ENCODE measurements around the gene NKAPD1.

DNA sequence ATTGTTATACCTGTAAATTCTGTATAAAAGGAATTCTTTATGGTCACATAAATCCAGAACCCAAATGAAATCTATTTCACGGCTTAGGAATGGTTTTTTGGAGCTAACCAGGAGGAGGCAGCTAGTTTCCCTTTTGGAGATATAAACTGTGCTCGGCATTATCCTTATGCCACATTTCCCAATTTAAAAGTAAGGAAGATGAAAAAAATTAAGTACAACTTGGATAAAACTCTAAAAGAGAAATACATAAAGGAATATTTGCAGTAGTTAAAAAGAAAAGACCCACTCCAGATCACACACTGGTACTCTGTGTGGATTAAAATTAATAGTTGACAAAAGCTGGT lies 31.2 kb upstream of the NKAPD1 start:
- TF ChIP-seq, protein P1, sequence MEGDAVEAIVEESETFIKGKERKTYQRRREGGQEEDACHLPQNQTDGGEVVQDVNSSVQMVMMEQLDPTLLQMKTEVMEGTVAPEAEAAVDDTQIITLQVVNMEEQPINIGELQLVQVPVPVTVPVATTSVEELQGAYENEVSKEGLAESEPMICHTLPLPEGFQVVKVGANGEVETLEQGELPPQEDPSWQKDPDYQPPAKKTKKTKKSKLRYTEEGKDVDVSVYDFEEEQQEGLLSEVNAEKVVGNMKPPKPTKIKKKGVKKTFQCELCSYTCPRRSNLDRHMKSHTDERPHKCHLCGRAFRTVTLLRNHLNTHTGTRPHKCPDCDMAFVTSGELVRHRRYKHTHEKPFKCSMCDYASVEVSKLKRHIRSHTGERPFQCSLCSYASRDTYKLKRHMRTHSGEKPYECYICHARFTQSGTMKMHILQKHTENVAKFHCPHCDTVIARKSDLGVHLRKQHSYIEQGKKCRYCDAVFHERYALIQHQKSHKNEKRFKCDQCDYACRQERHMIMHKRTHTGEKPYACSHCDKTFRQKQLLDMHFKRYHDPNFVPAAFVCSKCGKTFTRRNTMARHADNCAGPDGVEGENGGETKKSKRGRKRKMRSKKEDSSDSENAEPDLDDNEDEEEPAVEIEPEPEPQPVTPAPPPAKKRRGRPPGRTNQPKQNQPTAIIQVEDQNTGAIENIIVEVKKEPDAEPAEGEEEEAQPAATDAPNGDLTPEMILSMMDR (IDR thresholded peaks at IDR 0.05 in 2 of 3, conservative IDR thresholded peaks at IDR 0.05 in 1 of 3; ENCODE audit: control insufficient read depth in 2 of 3, extremely low read depth in 1 of 3, insufficient read depth in 1 of 3, low read depth in 3 of 3, low read length in 3 of 3), result no peak
- no peak for TF ChIP-seq NFYB (IDR thresholded peaks at IDR 0.05; ENCODE audit: insufficient read depth, low read depth, low read length)
- TF ChIP-seq MEF2A (IDR thresholded peaks at IDR 0.05; ENCODE audit: insufficient read depth, low read depth, low read length), result no peak
- no peak for TF ChIP-seq CEBPB (IDR thresholded peaks at IDR 0.05; ENCODE audit: borderline replicate concordance in 1 of 2, low read depth in 2 of 2, low read length in 2 of 2)

All from GM12878 (cell line).